Activated CD4-positive, alpha-beta T cell treated with anti-CD3 and anti-CD28 coated beads for 48 hours (primary cell): Measurements from ENCODE around the gene GNAI1.

Source experiments
- DNase-seq: peaks from one replicate; pipeline ENCODE4 v3.0.0-alpha.2; 2020

GNAI1 gene

GRCh38 chr7:80134536-80135308, at the start of gene GNAI1:
TSS of gene GNAI1 (plus strand) at chr7:80134831. CDS start at chr7:80135161, 330 bp downstream.
- DNase-seq, result peak; percentile 36

GRCh38 chr7:80087051-80087770, 47.4 kb upstream of the GNAI1 start:
- no peak for DNase-seq

GRCh38 chr7:80087771-80088170, 46.9 kb upstream of the GNAI1 start:
- no peak for DNase-seq

GRCh38 chr7:80088705-80089104, 45.9 kb upstream of the GNAI1 start:
- no peak for DNase-seq

- no peak for DNase-seq
Observed at GRCh38 chr7:80089366-80089765, 45.3 kb upstream of the GNAI1 start.

- DNase-seq, result no peak
Observed at GRCh38 chr7:80093349-80093748, 41.3 kb upstream of the GNAI1 start.

GRCh38 chr7:80095545-80095944, 39.1 kb upstream of the GNAI1 start:
- DNase-seq, result no peak

- DNase-seq, result no peak
Observed at GRCh38 chr7:80097756-80098155, 36.9 kb upstream of the GNAI1 start.

- DNase-seq, result no peak
Observed at GRCh38 chr7:80098795-80099194, 35.8 kb upstream of the GNAI1 start.

- DNase-seq, result no peak
Observed at GRCh38 chr7:80100254-80100653, 34.4 kb upstream of the GNAI1 start.

- no peak for DNase-seq
Observed at GRCh38 chr7:80105701-80106408, 28.8 kb upstream of the GNAI1 start.

GRCh38 chr7:80106498-80107113, 28.0 kb upstream of the GNAI1 start:
- DNase-seq, result no peak

- DNase-seq, result no peak
Observed at GRCh38 chr7:80107278-80107677, 27.4 kb upstream of the GNAI1 start.

GRCh38 chr7:80110376-80110775, 24.3 kb upstream of the GNAI1 start:
- DNase-seq, result no peak

- DNase-seq, result no peak
Observed at GRCh38 chr7:80114159-80114558, 20.5 kb upstream of the GNAI1 start.

GRCh38 chr7:80124526-80125264, 9.9 kb upstream of the GNAI1 start:
- no peak for DNase-seq

- no peak for DNase-seq
Observed at GRCh38 chr7:80127412-80128160, 7.0 kb upstream of the GNAI1 start.

GRCh38 chr7:80128918-80129317, 5.7 kb upstream of the GNAI1 start:
- no peak for DNase-seq

- DNase-seq, result no peak
Observed at GRCh38 chr7:80129785-80130184, 4.8 kb upstream of the GNAI1 start.

- no peak for DNase-seq
Observed at GRCh38 chr7:80131675-80132435, 2.8 kb upstream of the GNAI1 start.

- DNase-seq, result no peak
Observed at GRCh38 chr7:80132594-80132993, 2.0 kb upstream of the GNAI1 start.
